ENCODE data around the gene MYH14.

The MYH14 gene

GRCh38 chr19:50209131-50209530 lies 5.7 kb downstream of the MYH14 start:
- DNase-seq = peak in 1 of 3 donors; percentile 7
- Histone ChIP-seq H3K27me3 (replicated peaks in 2 of 5; ENCODE audit: control insufficient read depth in 4 of 5, insufficient read depth in 5 of 5, low read length in 4 of 5) (peaks cover 2 to 46% (median 15%) of the 10 kb centered on the region in 5 experiments), H3K36me3 (ENCODE audit: control insufficient read depth in 4 of 4, insufficient read depth in 4 of 4, low read length in 3 of 4) (no peaks in the 10 kb centered on the region), H3K27ac (ENCODE audit: insufficient read depth in 1 of 2, low read depth in 1 of 2, low read length in 2 of 2, poor library complexity in 1 of 2, severe bottlenecking in 2 of 2) (no peak overlapping the region), H3K4me3 (ENCODE audit: control insufficient read depth in 1 of 7, extremely low read depth in 1 of 7, insufficient read depth in 4 of 7, low read depth in 2 of 7, low read length in 6 of 7) (no peak overlapping the region), H3K9me3 (ENCODE audit: control extremely low read depth in 1 of 5, control insufficient read depth in 4 of 5, insufficient read depth in 2 of 5, low read depth in 1 of 5, low read length in 4 of 5) (peaks cover 1 to 14% (median 7%) of the 10 kb centered on the region in 5 experiments), H3K4me1 (ENCODE audit: control extremely low read depth in 1 of 4, control insufficient read depth in 4 of 4, insufficient read depth in 4 of 4, low read length in 3 of 4) (no peaks in the 10 kb centered on the region)
- ChIA-PET CTCF (no interaction called here), POLR2A (no interaction called here)
- WGBS (ENCODE audit: insufficient coverage) = 98% methylated on average over 6 of the region's 7 CpGs

DNA sequence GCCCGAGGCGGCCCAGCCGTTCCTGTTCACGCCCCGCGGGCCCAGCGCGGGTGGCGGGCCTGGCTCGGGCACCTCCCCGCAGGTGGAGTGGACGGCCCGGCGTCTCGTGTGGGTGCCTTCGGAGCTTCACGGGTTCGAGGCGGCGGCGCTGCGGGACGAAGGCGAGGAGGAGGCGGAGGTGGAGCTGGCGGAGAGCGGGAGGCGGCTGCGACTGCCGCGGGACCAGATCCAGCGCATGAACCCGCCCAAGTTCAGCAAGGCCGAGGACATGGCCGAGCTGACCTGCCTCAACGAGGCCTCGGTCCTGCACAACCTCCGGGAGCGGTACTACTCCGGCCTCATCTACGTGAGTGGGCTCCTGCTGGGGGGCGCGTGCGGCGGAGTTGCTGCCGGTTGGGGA lies 7.0 kb downstream of the MYH14 start:
- WGBS (ENCODE audit: insufficient coverage) = 95% methylated on average over 42 of the region's 46 CpGs
- DNase-seq = no peak
- H3K27ac ChIP-seq (ENCODE audit: insufficient read depth in 1 of 2, low read depth in 1 of 2, low read length in 2 of 2, poor library complexity in 1 of 2, severe bottlenecking in 2 of 2) = no peak overlapping the region
- ChIA-PET POLR2A (no interaction called here), CTCF (no interaction called here)
- H3K9me3 ChIP-seq (ENCODE audit: control extremely low read depth in 1 of 5, control insufficient read depth in 4 of 5, insufficient read depth in 2 of 5, low read depth in 1 of 5, low read length in 4 of 5) = peaks cover 1 to 14% (median 7%) of the 10 kb centered on the region in 5 experiments
- no peaks in the 10 kb centered on the region for H3K36me3 ChIP-seq (ENCODE audit: control insufficient read depth in 4 of 4, insufficient read depth in 4 of 4, low read length in 3 of 4)
- no peak overlapping the region for H3K4me3 ChIP-seq (ENCODE audit: control insufficient read depth in 1 of 7, extremely low read depth in 1 of 7, insufficient read depth in 4 of 7, low read depth in 2 of 7, low read length in 6 of 7)
- H3K4me1 ChIP-seq (ENCODE audit: control extremely low read depth in 1 of 4, control insufficient read depth in 4 of 4, insufficient read depth in 4 of 4, low read length in 3 of 4) = no peaks in the 10 kb centered on the region
- H3K27me3 ChIP-seq (replicated peaks in 2 of 5; ENCODE audit: control insufficient read depth in 4 of 5, insufficient read depth in 5 of 5, low read length in 4 of 5) = peaks cover 0 to 46% (median 6%) of the 10 kb centered on the region in 5 experiments

DNA sequence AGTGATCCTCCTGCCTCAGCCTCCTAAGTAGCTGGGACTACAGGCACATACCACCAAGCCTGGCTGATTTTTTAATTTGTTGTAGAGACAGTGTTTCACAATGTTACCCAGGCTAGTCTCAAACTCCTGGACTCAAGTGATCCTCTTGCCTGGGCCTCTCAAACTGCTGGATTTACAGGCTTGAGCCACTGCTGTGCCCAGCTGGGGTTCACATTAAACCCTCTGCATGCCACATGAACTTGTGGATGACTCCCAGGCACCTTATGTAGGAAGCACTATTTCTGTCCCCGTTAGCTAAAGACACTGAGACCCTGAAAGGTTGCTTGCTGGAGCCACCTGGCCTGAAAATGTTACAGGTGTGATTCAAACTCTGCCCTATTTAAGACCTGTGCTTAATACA lies 10.5 kb downstream of the MYH14 start:
- 100% methylated on average over 1 of the region's 1 CpG for WGBS (ENCODE audit: insufficient coverage)
- Histone ChIP-seq H3K4me3 (ENCODE audit: control insufficient read depth in 1 of 7, extremely low read depth in 1 of 7, insufficient read depth in 4 of 7, low read depth in 2 of 7, low read length in 6 of 7) (no peak overlapping the region), H3K27me3 (replicated peaks in 2 of 5; ENCODE audit: control insufficient read depth in 4 of 5, insufficient read depth in 5 of 5, low read length in 4 of 5) (peaks cover 0 to 40% (median 6%) of the 10 kb centered on the region in 5 experiments), H3K27ac (ENCODE audit: insufficient read depth in 1 of 2, low read depth in 1 of 2, low read length in 2 of 2, poor library complexity in 1 of 2, severe bottlenecking in 2 of 2) (no peak overlapping the region), H3K4me1 (ENCODE audit: control extremely low read depth in 1 of 4, control insufficient read depth in 4 of 4, insufficient read depth in 4 of 4, low read length in 3 of 4) (no peaks in the 10 kb centered on the region), H3K36me3 (ENCODE audit: control insufficient read depth in 4 of 4, insufficient read depth in 4 of 4, low read length in 3 of 4) (no peaks in the 10 kb centered on the region), H3K9me3 (ENCODE audit: control extremely low read depth in 1 of 5, control insufficient read depth in 4 of 5, insufficient read depth in 2 of 5, low read depth in 1 of 5, low read length in 4 of 5) (peaks cover 1 to 14% (median 7%) of the 10 kb centered on the region in 5 experiments)
- POLR2A ChIA-PET = no interaction called here
- no peak for DNase-seq
- CTCF ChIA-PET = no interaction called here

- WGBS (ENCODE audit: insufficient coverage) = 48% methylated on average over 14 of the region's 25 CpGs
- H3K9me3 ChIP-seq (ENCODE audit: control extremely low read depth in 1 of 5, control insufficient read depth in 4 of 5, insufficient read depth in 2 of 5, low read depth in 1 of 5, low read length in 4 of 5) = peaks cover 1 to 14% (median 7%) of the 10 kb centered on the region in 5 experiments
- peaks cover 0 to 40% (median 6%) of the 10 kb centered on the region in 5 experiments for H3K27me3 ChIP-seq (replicated peaks in 2 of 5; ENCODE audit: control insufficient read depth in 4 of 5, insufficient read depth in 5 of 5, low read length in 4 of 5)
- H3K4me3 ChIP-seq (ENCODE audit: control insufficient read depth in 1 of 7, extremely low read depth in 1 of 7, insufficient read depth in 4 of 7, low read depth in 2 of 7, low read length in 6 of 7) = no peak overlapping the region
- no peaks in the 10 kb centered on the region for H3K4me1 ChIP-seq (ENCODE audit: control extremely low read depth in 1 of 4, control insufficient read depth in 4 of 4, insufficient read depth in 4 of 4, low read length in 3 of 4)
- no peak for DNase-seq
- no peaks in the 10 kb centered on the region for H3K36me3 ChIP-seq (ENCODE audit: control insufficient read depth in 4 of 4, insufficient read depth in 4 of 4, low read length in 3 of 4)
- H3K27ac ChIP-seq (ENCODE audit: insufficient read depth in 1 of 2, low read depth in 1 of 2, low read length in 2 of 2, poor library complexity in 1 of 2, severe bottlenecking in 2 of 2) = no peak overlapping the region
- CTCF ChIA-PET = no interaction called here
- POLR2A ChIA-PET = no interaction called here
Observed at GRCh38 chr19:50214699-50215543, 11.5 kb downstream of the MYH14 start.

DNA sequence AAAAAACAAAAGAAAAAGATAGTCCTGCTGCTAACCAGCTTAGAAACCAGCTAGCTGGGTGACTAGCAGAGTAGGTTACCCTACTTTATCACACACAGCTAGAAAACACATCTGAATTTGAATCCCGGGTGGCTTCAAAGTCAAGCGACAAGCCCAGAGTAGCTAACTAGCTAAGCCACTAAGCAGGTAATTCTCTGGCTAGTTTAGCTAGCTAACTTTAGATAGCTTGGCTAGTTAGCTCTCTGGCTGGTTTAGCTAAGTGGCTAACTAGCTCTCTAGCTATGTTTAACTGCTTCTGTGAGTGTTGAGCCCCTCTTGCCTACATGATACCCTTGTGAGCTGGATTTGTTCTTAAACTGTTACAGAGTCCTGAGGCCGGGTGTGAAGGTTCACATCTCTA lies 12.4 kb downstream of the MYH14 start:
- peaks cover 1 to 11% (median 4%) of the 10 kb centered on the region in 5 experiments for H3K9me3 ChIP-seq (ENCODE audit: control extremely low read depth in 1 of 5, control insufficient read depth in 4 of 5, insufficient read depth in 2 of 5, low read depth in 1 of 5, low read length in 4 of 5)
- H3K36me3 ChIP-seq (ENCODE audit: control insufficient read depth in 4 of 4, insufficient read depth in 4 of 4, low read length in 3 of 4) = no peaks in the 10 kb centered on the region
- H3K27ac ChIP-seq (ENCODE audit: insufficient read depth in 1 of 2, low read depth in 1 of 2, low read length in 2 of 2, poor library complexity in 1 of 2, severe bottlenecking in 2 of 2) = no peak overlapping the region
- H3K4me1 ChIP-seq (ENCODE audit: control extremely low read depth in 1 of 4, control insufficient read depth in 4 of 4, insufficient read depth in 4 of 4, low read length in 3 of 4) = no peaks in the 10 kb centered on the region
- no peak overlapping the region for H3K4me3 ChIP-seq (ENCODE audit: control insufficient read depth in 1 of 7, extremely low read depth in 1 of 7, insufficient read depth in 4 of 7, low read depth in 2 of 7, low read length in 6 of 7)
- DNase-seq = no peak
- peaks cover 0 to 40% (median 6%) of the 10 kb centered on the region in 5 experiments for H3K27me3 ChIP-seq (replicated peaks in 2 of 5; ENCODE audit: control insufficient read depth in 4 of 5, insufficient read depth in 5 of 5, low read length in 4 of 5)
- CTCF ChIA-PET = no interaction called here
- 100% methylated on average over 2 of the region's 3 CpGs for WGBS (ENCODE audit: insufficient coverage)
- POLR2A ChIA-PET = no interaction called here

DNA sequence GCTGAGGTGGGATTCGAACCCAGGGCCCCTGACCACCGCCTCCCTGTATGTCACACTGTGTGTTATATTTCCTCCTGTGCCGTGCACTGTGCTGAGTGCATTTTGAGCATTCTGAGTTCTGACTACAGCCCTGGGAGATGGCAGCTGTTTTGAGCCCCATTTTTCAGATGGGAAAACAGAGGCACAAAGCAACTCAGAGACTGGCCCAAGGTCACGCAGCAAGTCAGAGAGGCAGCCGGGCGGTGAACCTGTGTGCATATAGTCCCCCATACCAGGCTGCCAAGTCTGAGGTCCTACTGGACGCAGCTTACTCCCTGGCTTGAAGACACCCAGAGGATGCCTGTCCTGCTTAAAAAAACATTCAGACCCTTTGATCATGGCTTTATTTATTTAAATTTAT lies 17.7 kb downstream of the MYH14 start:
- Histone ChIP-seq H3K27ac (ENCODE audit: insufficient read depth in 1 of 2, low read depth in 1 of 2, low read length in 2 of 2, poor library complexity in 1 of 2, severe bottlenecking in 2 of 2) (no peak overlapping the region), H3K4me3 (ENCODE audit: control insufficient read depth in 1 of 7, extremely low read depth in 1 of 7, insufficient read depth in 4 of 7, low read depth in 2 of 7, low read length in 6 of 7) (no peak overlapping the region), H3K9me3 (ENCODE audit: control extremely low read depth in 1 of 5, control insufficient read depth in 4 of 5, insufficient read depth in 2 of 5, low read depth in 1 of 5, low read length in 4 of 5) (peaks cover 0 to 9% (median 3%) of the 10 kb centered on the region in 5 experiments), H3K36me3 (ENCODE audit: control insufficient read depth in 4 of 4, insufficient read depth in 4 of 4, low read length in 3 of 4) (no peaks in the 10 kb centered on the region), H3K27me3 (replicated peaks in 2 of 5; ENCODE audit: control insufficient read depth in 4 of 5, insufficient read depth in 5 of 5, low read length in 4 of 5) (peaks cover 0 to 8% (median 4%) of the 10 kb centered on the region in 5 experiments), H3K4me1 (ENCODE audit: control extremely low read depth in 1 of 4, control insufficient read depth in 4 of 4, insufficient read depth in 4 of 4, low read length in 3 of 4) (no peaks in the 10 kb centered on the region)
- 80% methylated on average over 4 of the region's 7 CpGs for WGBS (ENCODE audit: insufficient coverage)
- POLR2A ChIA-PET = no interaction called here
- CTCF ChIA-PET = no interaction called here
- no peak for DNase-seq

- no peak overlapping the region for H3K27ac ChIP-seq (ENCODE audit: insufficient read depth in 1 of 2, low read depth in 1 of 2, low read length in 2 of 2, poor library complexity in 1 of 2, severe bottlenecking in 2 of 2)
- CTCF ChIA-PET = no interaction called here
- H3K4me3 ChIP-seq (ENCODE audit: control insufficient read depth in 1 of 7, extremely low read depth in 1 of 7, insufficient read depth in 4 of 7, low read depth in 2 of 7, low read length in 6 of 7) = no peak overlapping the region
- H3K27me3 ChIP-seq (replicated peaks in 2 of 5; ENCODE audit: control insufficient read depth in 4 of 5, insufficient read depth in 5 of 5, low read length in 4 of 5) = peaks cover 0 to 2% (median 0%) of the 10 kb centered on the region in 5 experiments
- 86% methylated on average over 14 of the region's 19 CpGs for WGBS (ENCODE audit: insufficient coverage)
- no peaks in the 10 kb centered on the region for H3K36me3 ChIP-seq (ENCODE audit: control insufficient read depth in 4 of 4, insufficient read depth in 4 of 4, low read length in 3 of 4)
- no peaks in the 10 kb centered on the region for H3K4me1 ChIP-seq (ENCODE audit: control extremely low read depth in 1 of 4, control insufficient read depth in 4 of 4, insufficient read depth in 4 of 4, low read length in 3 of 4)
- peaks cover 0 to 9% (median 3%) of the 10 kb centered on the region in 5 experiments for H3K9me3 ChIP-seq (ENCODE audit: control extremely low read depth in 1 of 5, control insufficient read depth in 4 of 5, insufficient read depth in 2 of 5, low read depth in 1 of 5, low read length in 4 of 5)
- DNase-seq = no peak
- POLR2A ChIA-PET = no interaction called here
Observed at GRCh38 chr19:50222691-50223438, 19.4 kb downstream of the MYH14 start.
